HL-60 (cell line): ENCODE results near the gene TACC3.

Experiments used
- DNase-seq, 2 experiments: peaks; one replicate each; pipeline ENCODE4 v3.0.0-alpha.2; 2010 to 2020; ENCODE audit warnings: low read depth in 1 of 2, low spot score in 1 of 2
- H3K27ac ChIP-seq: fragments of 250-450 bp; sonication (Bioruptor Pico); replicated peaks from 2 replicates; pipeline ENCODE4 v1.5.1; 2020; ENCODE audit warnings: mild to moderate bottlenecking, moderate library complexity
- H3K27me3 ChIP-seq: fragments of 250-450 bp; sonication (Bioruptor Pico); 2 replicates; pipeline ENCODE4 v1.5.1; 2021; ENCODE audit warnings: mild to moderate bottlenecking, moderate library complexity; ENCODE audit not compliant: insufficient read depth, poor library complexity, severe bottlenecking
- H3K4me3 ChIP-seq: replicated peaks from 2 replicates; pipeline ENCODE4 v1.5.1; 2011; ENCODE audit warnings: mild to moderate bottlenecking, control low read depth, low read length; ENCODE audit not compliant: insufficient read depth
- CTCF ChIP-seq: IDR thresholded peaks from one replicate; pipeline ENCODE4 v1.5.1; 2011; ENCODE audit warnings: low read length, control low read depth, inconsistent platforms; ENCODE audit not compliant: insufficient read depth
- GABPA ChIP-seq: IDR thresholded peaks from 2 replicates; pipeline ENCODE4 v1.6.1; 2012; ENCODE audit warnings: low read depth
- POLR2AphosphoS5 ChIP-seq: IDR thresholded peaks from 2 replicates; pipeline ENCODE4 v1.6.1; 2012; ENCODE audit warnings: low read depth
- REST ChIP-seq: IDR thresholded peaks from 2 replicates; pipeline ENCODE4 v1.6.1; 2012; ENCODE audit warnings: low read depth; ENCODE audit not compliant: insufficient replicate concordance
- SPI1 ChIP-seq: IDR thresholded peaks from 2 replicates; pipeline ENCODE4 v1.6.1; 2012; ENCODE audit warnings: low read depth, mild to moderate bottlenecking, borderline replicate concordance

The TACC3 gene

GRCh38 chr4:1784789-1785591 lies 63.7 kb downstream of the TACC3 start:
- no peak for DNase-seq
- Histone ChIP-seq H3K27ac (no peak overlapping the region), H3K27me3 (no peaks in the 10 kb centered on the region), H3K4me3 (no peak overlapping the region)
- TF ChIP-seq GABPA (no peak), CTCF (no peak), SPI1 (no peak), REST (no peak), POLR2AphosphoS5 (no peak)

DNA sequence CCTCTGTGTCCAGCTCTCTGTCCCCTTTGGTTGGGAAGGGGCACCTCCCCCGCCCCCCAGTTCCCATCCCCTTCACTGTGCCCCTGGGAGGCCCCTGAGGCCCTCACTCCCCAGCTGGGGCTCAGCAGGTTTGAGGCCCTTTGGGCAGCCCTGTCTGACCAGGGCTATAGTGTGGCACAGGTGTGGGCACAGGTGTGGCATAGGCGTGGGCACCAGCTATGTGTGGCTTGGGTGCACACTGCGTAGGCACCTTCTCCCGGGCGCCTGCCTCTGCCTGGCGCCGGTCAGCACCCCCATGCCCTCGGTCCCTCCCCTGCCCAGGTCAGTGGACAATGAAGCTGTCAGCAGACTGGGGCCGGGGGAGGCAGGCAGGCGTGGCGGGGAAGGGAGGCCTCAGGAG lies 64.3 kb downstream of the TACC3 start:
- TF ChIP-seq CTCF (no peak), REST (no peak), SPI1 (no peak), GABPA (no peak), POLR2AphosphoS5 (no peak)
- Histone ChIP-seq H3K27ac (no peak overlapping the region), H3K4me3 (no peak overlapping the region)

GRCh38 chr4:1786544-1787362 lies 65.4 kb downstream of the TACC3 start:
- TF ChIP-seq GABPA (no peak), CTCF (no peak)
- H3K4me3 ChIP-seq: no peak overlapping the region
- peaks cover 6% of the 10 kb centered on the region for H3K27me3 ChIP-seq
- no peak overlapping the region for H3K27ac ChIP-seq
- no peak for DNase-seq

More for the DNA sequence above, 64.3 kb downstream of the TACC3 start:
- no peak for DNase-seq
- no peaks in the 10 kb centered on the region for H3K27me3 ChIP-seq
